HG03442 (cell line): ENCODE results near the gene MYLK.

Experiments used
- ATAC-seq: cut with Tn5 transposase; IDR thresholded peaks from one replicate; pipeline ENCODE4 v1.9.1; 2021; ENCODE audit warnings: mild to moderate bottlenecking, moderate library complexity; ENCODE audit not compliant: unreplicated experiment

The MYLK gene

DNA sequence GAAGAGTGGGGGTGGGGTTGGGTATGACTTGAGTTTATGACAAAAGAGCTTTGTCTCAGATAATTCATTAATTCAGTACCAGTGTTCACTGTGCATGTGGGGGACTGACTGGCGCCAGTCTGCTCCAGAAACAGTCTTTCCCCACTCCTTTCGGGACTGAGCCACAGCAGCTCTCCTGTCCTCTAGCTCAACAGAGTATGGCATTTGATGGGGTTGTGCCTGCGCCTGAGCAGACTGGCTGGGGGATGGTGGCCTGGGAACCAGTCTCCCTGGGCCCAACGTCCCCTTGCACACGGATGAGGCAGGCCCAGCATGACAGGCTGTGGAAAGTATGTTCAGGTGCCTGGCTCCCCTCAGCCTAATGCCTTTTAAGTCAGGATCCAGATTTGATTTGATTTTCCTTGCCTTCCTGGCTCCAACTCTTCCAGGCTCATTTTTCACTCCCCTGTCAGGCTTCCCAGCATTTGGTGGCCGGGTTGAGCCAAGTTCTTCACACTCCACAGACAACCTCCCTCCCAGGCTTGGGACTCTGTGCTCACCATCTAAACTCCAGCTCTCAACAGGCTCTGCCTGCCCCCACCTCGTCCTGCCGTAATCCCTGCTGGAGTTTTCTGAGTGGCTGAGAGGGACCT, 105.0 kb downstream of the MYLK start:
- ATAC-seq: no peak

DNA sequence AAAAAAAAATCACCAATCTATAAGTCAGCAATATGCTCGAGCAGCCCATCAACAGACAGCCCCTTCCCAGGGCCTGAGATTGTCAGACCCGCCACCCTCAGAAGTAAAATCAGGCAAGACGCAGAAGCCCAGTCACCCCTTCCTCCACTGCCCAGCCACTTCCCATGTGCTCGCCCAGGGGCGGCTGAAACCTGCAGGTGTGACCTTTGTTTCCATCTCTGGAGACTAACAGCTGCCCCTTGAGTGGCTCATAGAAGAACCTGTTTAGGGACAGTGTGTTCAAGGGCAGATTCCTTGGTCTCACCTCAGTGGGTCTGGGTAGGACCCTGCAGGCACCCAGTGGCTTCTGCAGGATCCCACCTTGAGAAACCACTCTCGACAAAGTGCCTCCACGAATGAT, 105.6 kb downstream of the MYLK start:
- ATAC-seq: no peak

DNA sequence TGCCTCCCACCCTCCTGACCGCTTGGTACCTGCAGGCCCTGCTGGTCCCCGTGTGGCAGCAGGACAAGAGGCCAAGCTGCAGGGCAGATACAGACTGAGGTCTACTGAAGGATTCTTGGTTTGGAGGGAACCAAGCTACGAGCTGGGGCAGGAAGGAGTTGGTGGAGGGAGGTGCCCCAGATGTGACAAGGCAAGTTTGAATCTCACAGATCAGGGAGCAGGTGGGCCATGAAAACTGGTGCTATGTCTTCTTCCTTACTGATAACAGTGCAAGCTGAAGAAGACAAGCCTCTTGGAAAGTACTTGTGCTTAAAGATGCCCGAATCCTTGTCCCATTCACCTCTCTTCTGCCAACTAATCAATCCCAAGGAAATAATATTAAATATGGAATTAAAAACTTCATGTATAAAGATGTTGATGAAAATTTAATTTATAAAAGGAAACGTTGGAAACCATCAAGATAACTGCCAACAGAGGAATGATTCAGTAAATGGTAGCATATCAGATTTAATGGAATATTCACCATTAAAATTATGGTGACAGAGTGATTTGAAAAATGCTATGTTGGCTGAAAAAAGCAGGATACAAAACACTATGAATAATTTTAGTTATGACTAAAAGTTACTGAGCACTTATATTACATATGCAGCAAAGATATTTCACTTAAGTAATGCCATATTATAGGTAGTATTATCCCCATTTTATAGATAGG, 107.9 kb downstream of the MYLK start:
- ATAC-seq: no peak

DNA sequence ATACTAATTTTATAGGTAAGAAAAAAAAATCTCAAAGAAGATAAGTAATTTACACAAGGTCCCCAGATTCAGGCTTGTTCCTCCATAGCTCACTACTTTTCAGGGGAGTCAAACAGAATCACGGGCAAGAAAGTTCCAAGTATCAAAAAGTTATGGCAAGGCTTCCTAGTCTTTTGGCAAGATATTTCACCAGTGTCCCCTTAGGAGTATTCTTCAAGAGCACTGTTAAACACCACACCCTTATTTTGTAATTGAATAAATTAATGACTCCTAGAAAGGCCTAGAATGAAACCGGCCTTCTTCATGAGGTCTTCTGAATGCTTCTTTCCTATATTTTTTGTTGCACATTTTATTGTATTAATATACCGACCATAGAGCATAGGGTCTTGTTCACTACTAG, 109.7 kb downstream of the MYLK start:
- ATAC-seq: no peak

DNA sequence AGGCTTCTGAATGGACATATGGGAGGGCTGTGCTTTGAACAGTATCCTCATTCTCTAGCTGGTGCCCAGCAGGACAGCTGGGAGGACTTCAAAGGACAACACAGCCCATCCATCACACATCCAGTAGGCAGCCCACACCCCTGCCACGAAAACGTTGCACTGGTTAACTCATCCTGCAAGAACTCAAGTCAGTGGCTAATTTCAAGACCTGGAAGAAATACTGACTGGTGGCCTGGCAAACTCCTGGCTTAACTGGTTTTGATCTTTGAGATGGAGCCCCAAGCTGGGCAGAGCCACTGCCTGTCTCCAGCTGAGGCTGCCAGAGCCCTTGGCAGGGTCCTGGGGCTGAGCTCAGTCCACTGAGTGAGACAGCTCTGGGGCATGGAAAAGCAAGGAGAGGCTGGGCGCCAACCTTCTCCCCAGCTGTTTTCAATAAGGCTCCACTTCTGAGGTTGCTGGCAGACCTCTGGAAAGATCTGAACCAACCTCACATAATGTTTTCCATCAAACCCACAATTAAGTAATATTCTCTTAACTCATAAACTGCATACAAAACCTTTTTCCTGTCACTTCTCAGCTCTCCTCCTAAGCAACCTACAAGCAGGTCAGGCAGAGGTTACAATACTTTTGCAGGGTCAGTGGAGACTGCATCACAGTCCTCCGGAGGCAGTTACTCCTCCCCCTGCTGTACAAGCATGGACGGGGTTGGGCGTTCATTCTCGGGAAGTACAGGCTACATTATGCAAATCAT, 110.3 kb downstream of the MYLK start:
- ATAC-seq: no peak

DNA sequence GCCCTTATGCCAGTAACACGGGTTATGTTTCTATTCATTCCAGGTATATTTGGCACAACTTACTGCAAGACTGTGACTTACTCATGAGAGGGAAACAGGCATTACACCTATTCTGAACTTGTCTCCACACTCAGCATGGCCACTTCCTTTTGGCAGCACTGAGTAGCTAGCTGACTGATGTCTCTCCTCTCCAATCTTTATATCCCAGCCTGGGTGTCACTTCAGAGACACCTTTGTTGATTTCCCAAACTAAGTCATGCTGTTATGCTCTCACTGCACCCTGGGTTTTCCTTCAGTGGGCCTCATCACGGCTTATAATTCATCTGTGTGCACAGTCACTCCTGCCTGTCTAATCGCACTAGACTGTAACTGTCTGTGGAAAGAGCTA, 114.8 kb downstream of the MYLK start:
- no peak for ATAC-seq

DNA sequence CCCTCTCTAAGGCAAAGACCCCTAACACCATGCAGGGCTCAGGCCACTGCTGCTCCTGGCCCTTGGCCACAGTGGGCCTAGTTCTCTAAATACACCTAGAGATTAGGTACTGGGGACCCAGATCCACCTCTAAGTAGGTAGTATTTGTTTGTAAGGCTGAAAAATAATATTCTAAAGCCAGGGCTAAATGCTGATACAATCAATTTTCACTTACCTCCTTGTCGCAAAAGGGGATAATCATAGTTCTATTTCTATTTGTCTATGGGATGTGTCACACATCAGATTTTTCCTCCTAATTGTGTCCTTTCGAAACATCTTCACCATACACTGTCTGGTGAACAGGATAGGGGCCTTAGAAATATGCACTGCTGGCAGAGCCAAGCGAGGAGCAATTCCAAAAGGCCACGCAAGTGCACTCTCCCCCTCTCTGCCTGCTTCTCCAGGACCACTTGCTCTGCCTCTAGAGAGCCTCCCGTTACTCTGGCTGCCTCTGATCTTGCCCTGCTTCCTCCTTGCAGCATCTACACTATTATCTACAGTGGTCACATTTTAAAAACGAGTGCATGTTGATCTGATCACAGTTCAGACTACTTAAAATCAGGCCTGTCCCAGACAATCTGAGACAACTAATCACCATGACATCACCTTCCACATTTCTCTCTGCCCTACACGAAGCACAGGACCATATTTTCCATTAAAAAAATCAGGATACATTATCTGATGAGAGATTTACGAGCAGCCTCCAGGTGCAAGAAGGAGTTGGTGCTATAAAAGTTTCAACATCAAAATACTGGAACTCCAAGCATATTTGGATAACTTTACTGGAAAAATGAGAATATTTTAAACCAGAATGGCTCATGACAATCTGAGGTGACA, 115.4 kb downstream of the MYLK start:
- no peak for ATAC-seq

DNA sequence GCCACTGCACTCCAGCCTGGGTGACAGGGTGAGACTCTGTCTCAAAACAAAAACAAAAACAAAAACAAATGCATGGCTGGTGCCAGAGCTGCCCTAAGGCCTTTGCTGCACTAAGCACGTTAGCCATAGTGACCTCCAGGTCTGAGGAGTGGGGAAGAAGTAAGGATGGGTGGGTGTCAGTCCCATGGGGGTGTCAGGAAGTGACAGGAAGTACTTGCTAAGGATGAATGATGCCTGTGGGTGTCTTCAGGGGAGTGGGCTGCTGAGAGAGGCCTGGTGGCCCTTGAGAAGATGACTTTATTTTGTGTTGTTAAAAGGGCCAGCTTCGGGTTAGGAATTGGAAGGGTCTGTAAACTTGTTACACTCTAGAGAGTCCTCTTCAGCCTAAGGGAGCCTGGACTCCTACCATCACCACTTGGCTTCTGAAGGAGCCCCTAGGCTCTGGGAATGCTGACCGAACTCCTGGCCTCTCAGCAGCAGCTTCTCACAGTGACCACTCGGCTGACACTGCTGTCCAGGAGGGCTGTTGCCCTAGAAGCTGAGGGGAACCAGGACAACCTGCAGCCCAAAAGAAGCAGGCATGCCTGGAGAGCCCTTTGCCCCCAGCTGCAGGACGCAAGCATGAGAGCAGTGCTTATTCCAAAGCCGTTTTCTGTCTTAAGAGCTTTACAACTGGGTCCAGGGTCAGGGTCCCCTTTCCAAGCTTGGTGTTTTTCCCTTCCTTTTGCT, 116.4 kb downstream of the MYLK start:
- no peak for ATAC-seq

DNA sequence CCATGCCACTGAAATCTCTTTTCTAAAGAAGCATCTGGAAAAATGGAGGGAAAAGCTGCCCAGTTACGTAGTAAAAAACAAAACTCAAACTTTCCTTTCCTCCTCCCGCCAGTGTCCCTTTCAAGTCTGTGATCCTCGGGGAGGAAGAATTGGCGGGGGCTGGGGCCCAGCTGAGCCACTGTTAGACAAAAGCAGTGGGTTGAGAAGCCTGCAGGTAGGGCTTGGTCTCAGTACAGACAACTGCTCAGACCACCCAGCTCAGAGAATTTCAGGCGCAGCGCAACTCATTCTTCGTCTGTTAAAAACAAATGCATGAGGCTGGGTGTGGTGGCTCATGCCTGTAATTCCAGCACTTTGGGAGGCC, 117.1 kb downstream of the MYLK start:
- ATAC-seq: no peak

DNA sequence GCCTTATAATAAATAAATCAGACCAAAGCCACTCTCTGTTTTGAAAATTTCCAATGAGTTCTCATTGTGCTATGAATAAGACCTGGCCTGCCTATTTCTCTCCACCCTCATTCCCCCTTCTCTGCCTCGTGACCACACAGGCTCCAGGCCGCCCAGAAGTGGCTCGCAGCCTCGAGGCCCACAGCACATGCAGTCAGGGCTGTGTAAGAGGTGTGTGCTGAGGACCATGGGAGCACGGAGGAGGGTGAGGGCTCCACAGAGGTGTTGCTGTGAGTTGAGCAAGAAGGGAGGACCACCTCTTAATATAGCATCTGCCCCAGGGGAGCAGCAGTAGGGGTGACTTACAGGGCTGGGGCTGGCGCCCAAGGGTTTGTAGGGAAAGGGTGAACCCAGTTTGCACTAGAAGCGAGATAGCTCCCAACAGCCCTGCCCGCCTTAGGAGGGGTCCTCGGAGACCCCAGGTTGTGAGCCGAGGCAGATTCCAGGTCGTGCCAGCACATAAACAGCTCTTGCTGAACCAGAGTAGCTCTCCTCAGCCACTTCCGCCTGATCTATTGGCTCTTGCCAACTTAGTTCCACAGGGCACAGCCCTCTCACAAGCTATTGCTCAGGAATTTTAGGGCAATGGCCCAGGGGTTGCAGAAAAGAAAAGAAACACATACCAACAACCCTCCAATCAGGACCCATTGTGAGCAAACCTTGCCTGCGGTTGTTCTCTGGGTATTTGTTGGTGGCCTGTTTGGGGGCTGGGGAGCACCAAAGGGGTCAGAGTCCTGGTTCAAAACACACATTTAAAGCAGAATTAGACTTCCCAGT, 117.7 kb downstream of the MYLK start:
- ATAC-seq: no peak

DNA sequence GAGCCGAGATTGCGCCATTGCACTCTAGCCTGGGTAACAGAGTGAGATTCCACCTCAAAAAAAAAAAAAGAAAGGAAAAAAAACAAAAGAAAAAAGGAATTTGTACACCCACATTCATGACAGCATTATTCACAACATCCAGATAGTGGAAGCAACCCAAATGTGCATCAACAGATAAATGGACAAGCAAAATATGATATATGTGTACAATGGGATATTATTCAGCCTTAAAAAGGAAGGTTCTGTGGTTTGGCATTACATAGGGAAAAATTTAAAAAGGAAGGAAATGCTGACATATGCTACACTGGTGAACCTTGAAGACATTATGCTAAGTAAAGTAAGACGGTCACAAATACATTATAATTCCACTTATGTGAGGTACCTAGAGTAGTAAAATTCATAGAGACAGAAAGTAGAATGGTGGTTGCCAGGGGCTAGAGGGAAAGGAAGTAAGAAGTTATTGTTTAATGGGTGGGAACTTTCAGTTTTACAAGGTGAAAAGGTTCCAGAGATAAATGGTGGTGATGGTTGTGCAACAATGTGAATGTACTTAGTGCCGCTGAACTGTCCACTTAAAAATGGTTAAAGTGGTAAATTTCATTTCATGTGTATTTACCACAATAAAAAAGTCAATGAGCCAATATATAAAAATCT, 118.5 kb downstream of the MYLK start:
- no peak for ATAC-seq

DNA sequence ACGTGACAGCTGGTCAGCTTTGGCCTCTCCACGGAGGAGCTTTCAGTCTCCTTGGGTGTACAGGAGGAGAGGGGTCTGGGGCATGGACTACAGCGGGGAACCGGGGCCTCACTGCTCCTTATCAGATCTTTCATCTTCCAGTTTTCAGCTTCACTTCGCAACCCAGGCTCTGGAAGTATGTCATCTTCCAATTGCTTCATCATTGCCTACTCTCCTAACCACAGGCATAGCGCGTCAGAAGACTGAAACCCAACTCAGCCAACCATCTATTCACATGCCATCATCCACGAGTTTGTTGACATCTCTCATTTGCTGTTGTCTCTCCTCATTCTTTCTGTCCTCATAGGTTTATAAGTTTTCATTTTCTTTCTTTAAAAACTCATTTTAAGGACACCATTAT, 119.5 kb downstream of the MYLK start:
- no peak for ATAC-seq

DNA sequence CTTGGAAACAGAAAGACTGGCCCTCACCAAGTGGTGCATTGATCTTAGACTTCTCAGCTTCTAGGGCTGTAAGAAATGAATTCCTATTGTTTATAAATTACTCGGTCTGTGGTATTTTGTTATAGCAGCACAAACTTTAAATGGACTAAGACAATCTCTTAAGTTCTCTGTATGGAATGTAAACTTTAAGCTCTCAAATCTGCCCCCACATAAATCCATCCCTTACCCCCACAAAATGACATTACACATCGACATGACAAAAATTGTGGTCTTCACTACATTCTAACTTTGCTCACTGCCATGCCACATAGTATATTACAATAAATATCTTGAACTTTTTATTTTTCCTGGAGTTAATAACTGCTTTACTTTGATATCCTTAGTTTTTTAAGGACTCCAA, 121.3 kb downstream of the MYLK start:
- ATAC-seq: no peak

DNA sequence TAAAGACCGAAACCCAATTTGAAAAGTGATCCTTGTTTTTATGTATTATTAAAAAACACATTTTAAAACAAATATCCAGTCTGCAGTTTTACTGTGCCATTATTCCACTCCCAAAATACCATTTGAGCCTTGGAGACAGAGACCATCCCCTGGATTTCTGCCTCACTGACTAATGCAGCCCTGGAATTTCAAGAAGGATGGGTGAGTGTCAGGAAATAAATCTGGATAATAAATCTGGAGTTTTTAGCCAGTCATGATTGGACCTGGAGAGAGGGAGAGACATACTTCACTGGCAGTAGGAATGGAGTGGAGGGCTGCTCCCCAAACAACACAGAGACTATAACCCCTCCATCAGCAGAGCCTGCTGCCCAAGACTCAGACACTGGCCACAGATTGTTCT, 123.3 kb downstream of the MYLK start:
- ATAC-seq: no peak

DNA sequence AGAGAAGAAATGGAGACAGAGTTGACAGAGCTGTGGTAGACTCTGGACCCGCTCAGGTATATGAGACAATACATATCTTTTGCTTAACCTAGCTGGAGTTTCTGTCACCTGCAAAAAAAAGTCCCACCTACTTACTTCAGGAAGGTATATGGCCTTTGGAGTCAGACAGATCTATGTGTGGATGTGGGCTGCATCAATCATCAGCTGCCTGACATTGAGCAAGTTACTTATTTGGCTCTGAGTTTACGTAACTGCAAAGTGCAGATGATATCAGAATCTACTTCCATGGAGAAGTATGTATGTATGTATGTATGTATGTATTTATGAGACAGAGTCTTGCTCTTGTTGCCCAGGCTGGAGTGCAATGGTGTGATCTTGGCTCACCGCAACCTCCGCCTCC, 124.3 kb downstream of the MYLK start:
- no peak for ATAC-seq

DNA sequence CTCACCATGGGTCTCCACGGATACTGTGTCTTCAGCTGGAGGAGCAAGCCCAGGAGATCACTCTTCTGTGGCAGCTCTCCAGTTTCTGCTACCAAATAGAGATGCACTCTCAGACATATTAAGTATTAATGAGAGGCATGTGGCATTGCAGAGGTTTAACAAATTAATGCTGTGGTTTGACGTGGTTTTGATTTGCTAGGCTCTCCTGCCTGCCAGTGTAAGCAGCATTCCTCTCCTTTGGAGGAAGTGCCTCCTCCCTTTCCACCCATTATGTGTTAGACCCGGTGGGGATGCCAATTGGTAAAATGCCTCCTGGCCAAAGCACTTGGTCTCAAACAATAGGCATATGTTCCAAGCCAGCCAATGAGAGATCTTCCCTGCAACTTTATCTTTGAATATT, 124.8 kb downstream of the MYLK start:
- no peak for ATAC-seq

DNA sequence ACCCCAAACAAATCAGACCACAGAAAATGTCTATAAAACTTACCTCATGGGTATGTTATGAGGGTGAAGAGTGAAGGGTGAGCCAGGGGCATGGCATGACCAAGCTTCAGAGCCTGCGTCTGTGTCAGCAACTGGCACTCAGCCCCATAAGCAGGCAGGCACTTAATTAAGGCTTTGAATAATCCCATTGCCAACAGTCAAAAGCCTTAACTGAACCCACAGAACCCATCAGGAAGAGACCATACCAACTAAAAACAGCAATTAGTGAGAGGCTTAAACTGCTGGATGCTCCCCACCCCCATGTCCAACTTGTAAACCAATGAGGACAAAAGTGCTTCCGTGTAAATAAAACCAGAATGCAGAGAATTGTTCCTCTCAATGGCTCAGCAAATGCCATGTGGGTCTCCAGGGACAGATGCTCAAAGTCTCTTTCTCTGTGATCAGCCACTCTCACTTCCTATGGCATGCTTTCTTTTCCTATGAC, 126.0 kb downstream of the MYLK start:
- ATAC-seq: no peak

DNA sequence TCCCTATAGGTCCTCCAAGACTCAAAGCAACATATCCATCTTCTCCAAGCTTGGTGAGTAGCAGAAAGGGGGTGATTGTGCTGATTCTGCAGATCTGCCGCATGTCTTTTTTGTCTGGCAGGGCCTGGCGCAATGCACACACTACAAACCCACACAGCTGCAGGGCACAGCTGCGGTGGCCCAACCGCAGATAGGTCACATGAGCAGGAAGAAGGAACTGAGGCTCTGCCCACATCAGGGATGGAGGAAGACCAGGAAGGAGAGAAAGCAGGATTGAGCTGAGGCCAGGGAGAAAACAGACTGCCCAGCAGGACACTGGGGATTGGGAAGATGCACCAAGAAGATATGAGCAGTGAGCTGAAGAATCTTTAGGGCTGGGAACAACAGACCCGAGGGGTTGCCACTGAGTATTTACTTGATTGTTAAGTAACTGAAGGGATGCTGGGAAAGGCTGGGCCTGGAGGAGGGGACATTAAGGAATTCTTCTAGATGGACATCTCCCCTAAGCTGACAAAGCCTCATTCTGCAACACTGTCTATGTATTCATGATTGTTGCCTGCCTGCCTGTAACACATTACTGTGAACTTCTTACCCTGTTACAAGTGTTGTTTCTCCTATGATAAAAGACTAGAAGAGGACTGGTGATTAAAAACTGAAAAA, 126.7 kb downstream of the MYLK start:
- ATAC-seq: no peak

DNA sequence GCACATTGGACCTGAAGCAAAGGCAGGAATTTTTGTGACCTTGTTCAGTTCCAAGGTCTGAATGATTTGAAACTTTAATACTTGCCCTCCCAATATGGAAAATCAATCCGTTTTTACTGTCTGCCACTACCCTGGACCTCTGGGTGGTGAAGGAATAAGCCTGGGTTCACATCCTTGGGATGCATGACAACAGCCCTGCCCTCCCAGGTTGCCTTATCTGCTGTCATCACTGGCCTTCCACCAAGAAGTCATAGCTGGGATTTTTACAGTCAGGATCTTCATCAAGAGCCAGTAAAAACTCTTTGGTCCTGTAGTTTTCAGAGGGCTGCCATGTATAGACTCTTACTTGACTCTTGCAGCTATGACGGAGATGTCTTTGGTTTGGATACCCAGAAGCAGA, 128.6 kb downstream of the MYLK start:
- ATAC-seq: no peak
